C4-2B (cell line): ENCODE data around the gene ACSM5.
"Not testable (repeated sequence)": the region's sequence is repeated elsewhere in the genome, so short reads cannot be mapped to it uniquely, and the experiment has no call there.

Experiments used
- CTCF ChIP-seq: fragments of 450-650 bp; conservative IDR thresholded peaks from 2 replicates; pipeline ENCODE4 v1.5.1; 2017; ENCODE audit warnings: mild to moderate bottlenecking
- ZFX ChIP-seq: fragments of 450-650 bp; IDR thresholded peaks from 2 replicates; pipeline ENCODE4 v1.6.1; 2017

DNA sequence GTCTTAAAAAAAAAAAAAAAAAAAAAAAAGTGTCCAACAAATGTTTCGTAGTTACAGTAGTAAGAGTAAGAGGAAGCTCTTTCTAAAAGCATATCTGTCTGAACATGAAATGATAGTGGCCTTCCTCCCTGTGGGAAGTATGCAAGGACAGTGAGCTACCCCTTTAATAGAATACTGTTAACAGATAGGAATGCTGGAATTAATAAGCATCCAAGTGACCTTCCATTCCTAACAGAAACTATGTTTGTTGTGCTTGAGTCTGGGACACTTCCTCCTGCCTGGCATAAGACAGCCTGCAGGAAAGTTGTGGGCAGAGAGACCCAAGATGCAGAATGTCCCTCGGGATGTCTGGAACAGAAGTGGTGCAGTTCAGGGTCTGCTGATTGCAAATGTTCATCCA, 29.6 kb downstream of the ACSM5 start:
- not testable (repeated sequence) for TF ChIP-seq CTCF, ZFX
